Activated CD4-positive, alpha-beta memory T cell treated with anti-CD3 and anti-CD28 coated beads for 36 hours (primary cell): ENCODE data around the gene PHACTR2. TPM values are rescaled to one million over a fixed set of nuclear protein-coding genes. Genes with fewer than 3 reads are reported as not detected.

Source experiments
- CTCF ChIA-PET: fragments of 350-600 bp; sonication (Branson Sonifier 250); formaldehyde crosslinking; loops from one replicate; lab custom pipeline; 2021; ENCODE audit warnings: antibody characterized with exemption, inconsistent platforms; lab: Charles Lee
- POLR2A ChIA-PET: fragments of 350-600 bp; sonication (Branson Sonifier 250); formaldehyde crosslinking; loops from one replicate; lab custom pipeline; 2021; ENCODE audit warnings: antibody characterized with exemption; lab: Charles Lee
- DNase-seq: peaks from one replicate; pipeline ENCODE4 v3.0.0-alpha.2; 2020
- H3K27ac Mint-ChIP-seq: one replicate; pipeline ENCODE4 v1.8.0; 2021; ENCODE audit warnings: mixed read lengths
- H3K27me3 Mint-ChIP-seq: one replicate; pipeline ENCODE4 v1.8.0; 2021; ENCODE audit warnings: mixed read lengths
- H3K36me3 Mint-ChIP-seq: one replicate; pipeline ENCODE4 v1.8.0; 2021; ENCODE audit warnings: mixed read lengths
- H3K4me1 Mint-ChIP-seq: one replicate; pipeline ENCODE4 v1.8.0; 2021; ENCODE audit warnings: low read depth, mixed read lengths
- H3K4me3 Mint-ChIP-seq: one replicate; pipeline ENCODE4 v1.8.0; 2021; ENCODE audit warnings: mild to moderate bottlenecking, mixed read lengths
- H3K9me3 Mint-ChIP-seq: one replicate; pipeline ENCODE4 v1.8.0; 2021; ENCODE audit warnings: mixed read lengths
- intact Hi-C: fragments of 100-400 bp; cut with micrococcal nuclease; formaldehyde crosslinking; loops from one replicate; pipeline ENCODE4 v1.15.1; 2023
- total RNA-seq, 2 experiments: library from RNA; stranded (reverse); gene quantifications; one replicate each; pipeline ENCODE4 v1.2.3, GENCODE V29; 2021

The PHACTR2 gene
- total RNA-seq, 2 experiments from 2014 or later: 26.1 to 28.1 TPM

DNA sequence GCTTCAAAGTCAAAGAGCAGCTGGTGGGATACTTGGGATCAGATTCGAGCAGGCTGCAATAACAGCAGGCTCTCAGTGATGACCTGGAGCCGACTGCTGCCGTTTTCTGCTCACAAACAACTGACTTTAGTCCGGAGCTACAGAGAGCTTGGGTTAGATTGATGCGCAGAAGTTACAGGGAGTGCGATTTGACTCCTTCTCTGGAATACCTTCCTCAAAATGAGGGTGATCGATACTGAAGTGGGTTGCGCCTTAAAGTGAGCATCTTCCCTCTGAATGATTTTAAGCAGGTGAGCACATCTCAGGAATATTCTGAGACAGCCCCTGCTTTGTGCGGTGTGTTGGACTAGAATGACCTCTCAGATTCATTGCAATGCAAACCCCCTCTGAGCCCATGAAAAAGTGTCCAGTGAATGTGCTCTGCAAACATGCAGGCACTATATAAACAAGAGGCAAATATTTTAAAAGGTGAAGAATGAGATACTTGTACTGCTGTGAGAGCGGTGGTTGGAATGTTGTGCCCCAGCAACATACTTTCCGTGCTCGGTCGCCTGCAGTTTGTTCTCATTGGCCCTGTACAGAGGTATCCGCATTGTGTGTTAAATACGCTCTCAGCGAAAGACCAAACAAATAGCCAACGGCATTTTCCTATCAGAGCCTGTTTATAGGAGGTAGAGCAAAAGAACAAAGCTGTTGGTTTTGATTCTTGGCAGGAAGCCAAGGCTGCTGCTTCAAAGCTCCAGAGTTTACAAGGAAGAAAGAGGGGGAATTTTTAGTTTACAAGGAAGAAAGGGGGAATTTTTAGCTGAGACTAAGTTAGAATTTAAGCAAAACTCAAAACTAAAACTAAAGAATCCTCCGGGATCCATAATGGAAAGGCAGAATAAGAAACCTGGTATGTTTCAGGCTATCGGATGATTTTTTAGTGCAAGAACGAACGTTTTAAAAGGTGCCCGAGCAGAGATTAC, 67.7 kb downstream of the PHACTR2 start:
- POLR2A ChIA-PET: no interaction called here
- intact Hi-C loops: no loop called here
- H3K4me3 Mint-ChIP-seq: no peak overlapping the region
- peaks cover 3% of the 10 kb centered on the region for H3K4me1 Mint-ChIP-seq
- DNase-seq: no peak
- no peaks in the 10 kb centered on the region for H3K9me3 Mint-ChIP-seq
- H3K27ac Mint-ChIP-seq: no peak overlapping the region
- H3K36me3 Mint-ChIP-seq: peaks cover 1% of the 10 kb centered on the region
- H3K27me3 Mint-ChIP-seq: no peaks in the 10 kb centered on the region
- CTCF ChIA-PET: no interaction called here

DNA sequence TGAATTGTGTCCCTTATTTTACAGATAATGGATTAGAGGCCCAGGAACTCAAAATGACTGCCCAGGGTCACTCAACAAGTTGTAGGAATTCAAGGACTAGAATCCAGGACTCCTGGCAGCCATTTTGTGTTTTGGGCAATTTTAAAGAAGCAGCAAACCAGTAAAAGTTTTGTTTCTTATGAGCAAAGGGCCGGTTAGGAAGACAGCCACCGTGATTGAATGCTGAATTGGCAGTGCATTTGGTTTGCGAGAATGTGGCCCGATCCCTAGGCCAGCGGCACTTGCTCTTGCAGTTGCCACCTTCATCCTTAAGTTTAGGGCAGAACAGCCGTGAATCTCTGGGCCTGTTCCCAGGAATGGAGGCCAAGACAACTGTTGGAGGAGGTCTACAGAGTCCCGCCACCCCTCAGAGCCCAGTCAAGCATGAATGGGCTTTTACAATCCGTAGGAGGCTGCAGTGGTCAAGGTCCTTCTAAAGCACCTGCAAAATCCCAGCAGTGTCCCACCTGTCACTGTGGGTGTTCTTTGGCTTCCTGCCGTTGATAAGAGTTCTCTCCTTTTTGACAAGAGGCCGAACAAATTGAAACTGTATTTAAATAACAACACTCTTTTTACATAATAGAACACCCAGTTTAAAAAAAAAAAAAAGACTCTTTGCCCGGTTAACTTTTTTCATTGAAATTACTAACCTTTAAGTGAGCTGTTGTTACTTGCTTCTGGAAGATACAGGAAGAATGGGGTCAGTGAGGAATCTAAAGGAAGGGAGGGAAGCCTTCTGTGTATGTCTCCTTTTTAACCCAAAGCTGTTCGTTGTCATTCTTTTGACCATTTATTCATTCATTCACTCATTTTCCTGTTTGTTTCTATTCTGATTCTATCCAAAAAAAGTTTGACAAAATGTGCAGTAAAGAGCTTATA, 68.7 kb downstream of the PHACTR2 start:
- Mint-ChIP-seq H3K27me3 (no peaks in the 10 kb centered on the region), H3K36me3 (peaks cover 1% of the 10 kb centered on the region), H3K4me1 (peaks cover 7% of the 10 kb centered on the region), H3K4me3 (no peak overlapping the region), H3K27ac (no peak overlapping the region), H3K9me3 (no peaks in the 10 kb centered on the region)
- intact Hi-C loops: no loop called here
- POLR2A ChIA-PET: interaction anchor here (0.6 kb wide), 1 partner anchor 154 kb away, joined by 4 read pairs; no protein-coding TSS in a partner anchor
- CTCF ChIA-PET: interaction anchor here (0.9 kb wide), 1 partner anchor 198 kb away, joined by 3 read pairs; no protein-coding TSS in a partner anchor
- DNase-seq: no peak

DNA sequence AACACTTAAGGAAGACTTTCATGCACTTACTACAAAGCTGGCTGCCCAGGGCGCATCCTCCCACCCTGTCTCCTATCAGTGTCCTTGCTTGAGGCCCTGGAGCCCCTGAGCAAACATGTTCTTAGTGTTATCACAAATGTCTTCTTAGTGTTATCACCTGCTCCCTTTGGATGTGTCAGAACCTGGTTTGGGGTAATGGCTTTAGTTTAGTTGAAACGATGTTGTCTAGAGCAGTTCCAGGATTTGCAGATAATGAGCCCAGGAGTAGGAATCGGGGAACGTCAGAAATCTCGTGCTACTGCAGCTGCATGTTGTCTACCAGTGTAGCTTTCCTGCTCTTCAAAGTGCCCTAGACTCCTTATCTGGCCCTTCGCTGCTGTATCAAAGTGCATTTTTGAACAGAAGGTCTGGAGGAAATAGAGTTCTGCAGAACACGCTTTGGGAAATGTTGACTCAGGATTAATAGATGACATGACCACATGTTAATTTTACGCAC, 69.6 kb downstream of the PHACTR2 start:
- Mint-ChIP-seq H3K4me3 (no peak overlapping the region), H3K36me3 (peaks cover 1% of the 10 kb centered on the region), H3K27me3 (no peaks in the 10 kb centered on the region), H3K4me1 (peaks cover 5% of the 10 kb centered on the region), H3K9me3 (no peaks in the 10 kb centered on the region), H3K27ac (no peak overlapping the region)
- DNase-seq: no peak
- ChIA-PET CTCF (interaction anchor here (0.9 kb wide), 1 partner anchor 197 kb away, joined by 3 read pairs; no protein-coding TSS in a partner anchor), POLR2A (interaction anchor here (0.6 kb wide), 1 partner anchor 155 kb away, joined by 4 read pairs; no protein-coding TSS in a partner anchor)
- intact Hi-C loops: no loop called here

DNA sequence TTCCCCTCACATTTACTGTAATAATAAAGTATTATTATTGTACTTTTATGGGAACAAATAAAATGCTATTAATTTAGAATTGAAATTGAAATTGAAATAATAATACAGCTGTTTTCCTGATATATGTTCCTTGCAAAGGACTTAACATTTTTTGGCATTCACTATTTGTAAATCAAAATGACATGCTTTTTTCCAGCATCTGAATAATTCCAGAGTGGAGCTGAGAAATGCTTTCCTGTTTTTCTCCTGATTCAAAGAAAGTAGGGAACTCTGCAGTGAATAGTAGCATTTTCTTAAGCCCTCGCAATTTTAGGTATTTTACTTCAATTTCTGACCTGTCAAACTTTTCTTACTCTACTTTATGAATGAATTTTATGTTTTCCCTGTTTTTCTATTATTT, 72.1 kb downstream of the PHACTR2 start:
- Mint-ChIP-seq H3K9me3 (no peaks in the 10 kb centered on the region), H3K27ac (no peak overlapping the region), H3K4me3 (no peak overlapping the region), H3K36me3 (peaks cover 6% of the 10 kb centered on the region), H3K4me1 (peaks cover 4% of the 10 kb centered on the region), H3K27me3 (no peaks in the 10 kb centered on the region)
- POLR2A ChIA-PET: no interaction called here
- no peak for DNase-seq
- intact Hi-C loops: no loop called here
- CTCF ChIA-PET: no interaction called here

DNA sequence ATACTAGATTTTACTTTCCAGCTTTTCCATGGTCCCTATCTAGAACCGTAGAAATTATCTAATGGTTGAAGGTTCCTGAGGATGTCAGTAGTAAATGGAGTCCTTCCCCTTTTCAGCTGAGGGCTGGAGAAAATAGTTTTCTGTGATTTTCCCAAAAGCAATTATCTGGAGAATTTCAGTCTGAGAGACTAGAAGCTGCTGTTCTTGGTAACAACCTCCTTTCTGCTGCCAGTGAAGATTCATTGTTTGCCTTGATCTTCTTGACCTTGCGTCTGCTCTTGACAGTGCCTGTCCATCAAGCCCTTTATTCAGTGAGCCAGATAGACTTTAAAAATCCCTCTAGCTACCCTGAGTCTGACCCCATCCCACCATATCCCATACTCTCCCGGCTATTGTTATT, 73.1 kb downstream of the PHACTR2 start:
- no peaks in the 10 kb centered on the region for H3K27me3 Mint-ChIP-seq
- peaks cover 10% of the 10 kb centered on the region for H3K36me3 Mint-ChIP-seq
- no peak for DNase-seq
- peaks cover 4% of the 10 kb centered on the region for H3K4me1 Mint-ChIP-seq
- POLR2A ChIA-PET: no interaction called here
- CTCF ChIA-PET: interaction anchor here (0.6 to 0.9 kb wide), 2 partner anchors 29 to 175 kb away, joined by 3 read pairs; no protein-coding TSS in a partner anchor
- intact Hi-C loops: no loop called here
- H3K9me3 Mint-ChIP-seq: no peaks in the 10 kb centered on the region
- no peak overlapping the region for H3K27ac Mint-ChIP-seq
- H3K4me3 Mint-ChIP-seq: no peak overlapping the region

DNA sequence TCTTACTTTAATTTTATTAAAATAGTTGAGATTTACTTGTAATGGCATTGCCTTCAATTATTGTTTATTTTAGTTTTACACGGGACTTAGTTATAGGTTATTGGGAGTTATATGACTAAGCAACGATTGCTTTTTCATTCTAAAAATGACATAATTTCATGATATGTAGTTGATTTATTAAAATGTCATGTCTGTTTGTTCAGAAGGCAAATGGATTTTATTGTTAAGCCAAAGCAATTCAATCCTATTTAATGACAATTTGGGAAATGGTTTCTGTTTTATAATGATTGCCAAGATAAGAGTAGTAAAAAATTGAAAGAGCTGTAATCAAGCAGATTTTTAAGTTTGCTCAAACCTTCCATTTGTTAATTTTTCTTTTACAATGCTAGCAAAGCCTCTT, 74.7 kb downstream of the PHACTR2 start:
- Mint-ChIP-seq H3K36me3 (peaks cover 12% of the 10 kb centered on the region), H3K27me3 (no peaks in the 10 kb centered on the region), H3K9me3 (no peaks in the 10 kb centered on the region), H3K27ac (no peak overlapping the region), H3K4me1 (peaks cover 4% of the 10 kb centered on the region), H3K4me3 (no peak overlapping the region)
- POLR2A ChIA-PET: no interaction called here
- no peak for DNase-seq
- CTCF ChIA-PET: no interaction called here
- intact Hi-C loops: no loop called here

DNA sequence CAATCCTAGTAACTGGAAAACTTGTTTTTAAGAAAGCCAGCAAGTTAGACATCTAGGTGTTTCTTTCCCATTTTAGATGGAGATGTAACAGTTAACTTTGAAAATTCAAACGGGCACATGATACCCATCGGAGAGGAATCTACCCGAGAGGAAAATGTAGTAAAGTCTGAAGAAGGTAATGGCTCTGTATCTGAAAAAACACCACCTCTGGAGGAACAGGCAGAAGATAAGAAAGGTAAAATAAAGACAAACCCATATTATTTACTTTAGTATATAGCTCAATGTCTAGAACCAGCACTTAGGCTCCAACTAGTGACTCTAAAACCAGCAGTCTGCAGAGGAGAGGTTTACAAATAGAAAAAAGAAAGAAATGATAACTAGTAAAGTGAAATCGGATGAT, 75.9 kb downstream of the PHACTR2 start:
- intact Hi-C loops: no loop called here
- ChIA-PET CTCF (no interaction called here), POLR2A (no interaction called here)
- no peaks in the 10 kb centered on the region for H3K27me3 Mint-ChIP-seq
- no peak overlapping the region for H3K4me3 Mint-ChIP-seq
- H3K9me3 Mint-ChIP-seq: no peaks in the 10 kb centered on the region
- DNase-seq: no peak
- H3K36me3 Mint-ChIP-seq: peaks cover 15% of the 10 kb centered on the region
- no peak overlapping the region for H3K27ac Mint-ChIP-seq
- H3K4me1 Mint-ChIP-seq: peaks cover 7% of the 10 kb centered on the region

DNA sequence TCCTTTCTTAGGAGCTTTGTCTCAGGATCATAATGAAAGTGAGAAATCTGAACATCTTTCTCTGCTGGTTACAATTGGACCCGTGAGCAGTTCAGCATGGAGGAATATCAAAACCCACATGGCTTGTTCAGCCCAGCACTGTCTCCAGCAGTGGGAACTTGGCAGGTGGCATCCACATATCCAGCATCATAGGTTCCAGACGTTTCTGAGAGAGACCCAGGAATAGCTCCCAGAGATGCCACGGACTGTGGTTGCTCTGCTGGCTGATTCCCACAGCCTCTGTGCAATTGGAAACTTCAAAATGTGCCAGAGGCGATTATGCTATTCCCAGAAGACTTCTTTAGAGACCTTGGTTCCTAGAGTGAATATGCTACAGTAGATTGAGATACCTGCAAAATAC, 76.4 kb downstream of the PHACTR2 start:
- ChIA-PET POLR2A (no interaction called here), CTCF (no interaction called here)
- intact Hi-C loops: no loop called here
- no peak overlapping the region for H3K27ac Mint-ChIP-seq
- H3K4me1 Mint-ChIP-seq: peaks cover 7% of the 10 kb centered on the region
- no peak overlapping the region for H3K4me3 Mint-ChIP-seq
- no peaks in the 10 kb centered on the region for H3K27me3 Mint-ChIP-seq
- peaks cover 15% of the 10 kb centered on the region for H3K36me3 Mint-ChIP-seq
- DNase-seq: no peak
- H3K9me3 Mint-ChIP-seq: no peaks in the 10 kb centered on the region

DNA sequence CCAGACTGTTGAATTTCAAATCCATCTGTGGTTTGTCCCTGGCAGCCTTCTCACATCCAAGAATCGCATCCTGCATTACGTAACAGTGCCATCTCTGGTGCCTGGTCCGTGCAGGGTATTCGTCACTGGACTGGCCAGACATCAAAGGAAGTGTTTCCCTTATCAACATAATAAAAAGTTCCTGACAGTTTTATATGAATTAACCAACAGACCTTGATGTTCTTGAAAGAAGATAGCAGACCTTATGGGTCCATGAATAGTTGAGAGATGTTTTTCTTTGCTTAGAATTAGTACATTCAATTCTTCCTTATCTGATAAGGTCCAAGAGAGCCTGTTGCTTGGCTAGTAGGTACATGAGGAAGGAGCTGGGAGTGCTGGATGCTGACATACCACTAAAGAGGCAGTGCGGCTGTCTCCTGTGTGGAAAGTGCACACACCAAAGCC, 77.6 kb downstream of the PHACTR2 start:
- H3K4me3 Mint-ChIP-seq: no peak overlapping the region

DNA sequence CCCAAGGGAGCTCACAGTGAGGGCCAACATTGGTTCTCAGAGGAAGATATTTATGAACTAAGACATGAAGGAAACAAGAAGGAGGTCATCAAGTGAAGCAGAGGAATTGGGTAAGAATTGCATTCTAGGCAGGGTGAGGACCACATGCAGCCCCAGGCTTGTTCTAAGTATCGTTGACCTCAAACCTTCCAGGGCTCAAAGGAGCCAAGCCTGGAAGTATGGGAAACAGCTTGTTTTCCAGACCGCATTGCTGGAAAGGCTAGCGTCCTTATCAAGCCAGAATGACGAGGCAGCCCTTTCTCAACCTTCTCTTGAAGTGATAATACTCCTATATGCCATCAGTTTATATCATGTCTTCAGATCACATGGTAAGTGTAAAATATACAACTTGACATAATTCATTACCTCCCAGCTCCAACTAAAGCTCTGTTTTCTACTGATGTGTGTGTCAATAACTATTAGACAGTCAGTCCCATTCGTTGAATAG, 79.6 kb downstream of the PHACTR2 start:
- DNase-seq: no peak
- peaks cover 20% of the 10 kb centered on the region for H3K36me3 Mint-ChIP-seq
- no peak overlapping the region for H3K4me3 Mint-ChIP-seq
- CTCF ChIA-PET: no interaction called here
- intact Hi-C loops: loop anchor here (5.0 kb wide), 1 partner anchor 35 kb away; no protein-coding TSS in a partner anchor
- H3K4me1 Mint-ChIP-seq: peaks cover 6% of the 10 kb centered on the region
- no peaks in the 10 kb centered on the region for H3K27me3 Mint-ChIP-seq
- H3K9me3 Mint-ChIP-seq: no peaks in the 10 kb centered on the region
- POLR2A ChIA-PET: no interaction called here
- no peak overlapping the region for H3K27ac Mint-ChIP-seq

More for the DNA sequence above, 77.6 kb downstream of the PHACTR2 start:
- H3K4me1 Mint-ChIP-seq: peaks cover 10% of the 10 kb centered on the region
- ChIA-PET CTCF (no interaction called here), POLR2A (no interaction called here)
- peaks cover 15% of the 10 kb centered on the region for H3K36me3 Mint-ChIP-seq
- H3K9me3 Mint-ChIP-seq: no peaks in the 10 kb centered on the region
- intact Hi-C loops: loop anchor here (5.0 kb wide), 1 partner anchor 33 kb away; no protein-coding TSS in a partner anchor
- H3K27ac Mint-ChIP-seq: no peak overlapping the region
- no peaks in the 10 kb centered on the region for H3K27me3 Mint-ChIP-seq
- DNase-seq: no peak

DNA sequence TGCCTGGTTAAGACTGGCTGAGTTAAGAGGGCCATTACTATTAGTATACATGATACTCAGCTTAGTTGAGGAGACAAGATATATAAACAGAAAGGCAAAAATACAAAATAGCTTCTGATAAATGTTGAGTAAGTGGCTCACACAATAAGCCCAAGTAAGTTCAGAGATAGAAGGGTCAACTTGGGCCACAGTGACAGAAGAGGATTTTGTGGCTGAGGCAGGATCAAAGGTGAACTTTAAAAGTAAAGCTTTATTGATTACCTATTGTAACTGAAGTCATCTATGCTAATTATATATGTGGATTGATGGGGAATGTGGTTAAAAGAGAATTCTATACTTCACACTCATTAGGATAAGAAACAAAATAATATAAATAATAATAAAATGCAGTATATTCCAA, 80.8 kb downstream of the PHACTR2 start:
- CTCF ChIA-PET: interaction anchor here (1.2 kb wide), 1 partner anchor 183 kb away, joined by 3 read pairs; no protein-coding TSS in a partner anchor
- Mint-ChIP-seq H3K27ac (no peak overlapping the region), H3K9me3 (no peaks in the 10 kb centered on the region)

More for the DNA sequence above, 80.8 kb downstream of the PHACTR2 start:
- Mint-ChIP-seq H3K4me1 (peaks cover 6% of the 10 kb centered on the region), H3K27me3 (no peaks in the 10 kb centered on the region), H3K4me3 (no peak overlapping the region), H3K36me3 (peaks cover 16% of the 10 kb centered on the region)
- POLR2A ChIA-PET: no interaction called here
- intact Hi-C loops: loop anchor here (5.0 kb wide), 1 partner anchor 36 kb away; no protein-coding TSS in a partner anchor
- no peak for DNase-seq
